GM19372 (cell line): Measurements from ENCODE around the gene VCL.

Experiments
- ATAC-seq: cut with Tn5 transposase; IDR thresholded peaks from one replicate; pipeline ENCODE4 v1.9.1; 2021; ENCODE audit warnings: mild to moderate bottlenecking, low read depth, moderate library complexity; ENCODE audit not compliant: unreplicated experiment

VCL gene

DNA sequence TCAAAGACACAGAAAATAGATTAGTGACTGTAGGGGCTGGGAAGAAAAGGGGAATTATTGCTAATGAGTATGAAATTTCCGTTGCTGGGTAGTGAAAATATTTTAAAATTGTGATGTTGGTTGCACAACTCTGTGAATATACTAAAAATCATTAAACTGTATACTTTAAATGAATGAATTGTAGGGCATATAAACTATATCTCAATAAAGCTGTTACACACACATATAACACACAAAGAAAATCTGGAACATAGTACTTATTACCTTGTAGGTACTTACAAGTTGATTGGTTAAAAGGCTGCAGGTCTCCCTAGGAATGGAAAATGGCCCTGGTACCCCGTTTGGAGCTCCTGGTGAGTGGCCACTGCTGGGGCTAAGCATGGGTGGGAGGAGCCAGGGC is 27.1 kb upstream of the VCL start:
- ATAC-seq = no peak

DNA sequence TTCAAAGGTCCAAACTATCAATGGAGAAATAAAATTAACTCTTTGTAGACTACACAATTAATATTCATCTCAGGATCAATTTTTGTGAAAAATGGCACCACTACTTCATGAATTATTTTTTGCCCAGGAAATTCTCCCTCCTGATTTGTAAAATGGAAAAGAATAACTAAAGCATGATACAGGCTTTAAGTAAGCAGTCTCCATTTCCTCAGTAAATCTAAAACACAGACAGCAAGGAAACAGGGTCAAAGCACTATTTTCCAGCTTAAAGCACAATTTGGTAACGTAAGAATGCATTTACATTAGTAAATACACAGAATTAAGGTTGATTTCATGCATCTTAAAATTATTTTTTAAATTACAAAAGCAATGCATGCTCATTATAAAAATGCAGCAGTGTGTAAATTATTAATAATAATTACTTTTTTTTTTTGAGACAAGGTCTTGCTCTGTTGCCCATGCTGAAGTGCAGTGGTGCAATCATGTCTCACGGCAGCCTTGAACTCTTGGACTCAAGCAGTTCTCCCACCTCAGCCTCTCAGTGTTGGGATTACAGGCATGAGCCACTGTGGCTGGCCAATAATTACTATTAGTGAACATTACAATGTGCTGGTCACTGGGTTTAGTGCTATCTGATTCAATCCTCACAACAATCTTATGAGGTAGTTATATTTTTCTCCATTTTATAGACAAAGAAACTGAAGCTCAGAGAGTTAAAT is 26.1 kb upstream of the VCL start:
- ATAC-seq = no peak

DNA sequence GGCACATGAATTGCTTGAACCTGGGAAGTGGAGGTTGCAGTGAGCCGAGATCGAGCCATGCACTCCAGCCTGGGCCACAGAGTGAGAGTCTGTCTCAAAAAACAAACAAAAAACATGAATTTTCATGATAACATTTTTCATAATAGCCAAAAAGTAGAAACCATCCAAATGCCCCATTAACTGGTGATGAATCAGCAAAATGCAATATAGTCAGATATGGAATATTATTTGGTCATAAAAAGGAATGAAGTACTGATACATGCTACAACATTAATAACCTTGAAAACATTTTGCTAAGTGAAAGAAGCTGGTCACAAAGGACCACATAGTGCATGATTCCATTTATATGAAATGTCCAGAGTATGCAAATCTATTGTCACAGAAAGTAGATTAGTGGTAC is 24.5 kb upstream of the VCL start:
- no peak for ATAC-seq

DNA sequence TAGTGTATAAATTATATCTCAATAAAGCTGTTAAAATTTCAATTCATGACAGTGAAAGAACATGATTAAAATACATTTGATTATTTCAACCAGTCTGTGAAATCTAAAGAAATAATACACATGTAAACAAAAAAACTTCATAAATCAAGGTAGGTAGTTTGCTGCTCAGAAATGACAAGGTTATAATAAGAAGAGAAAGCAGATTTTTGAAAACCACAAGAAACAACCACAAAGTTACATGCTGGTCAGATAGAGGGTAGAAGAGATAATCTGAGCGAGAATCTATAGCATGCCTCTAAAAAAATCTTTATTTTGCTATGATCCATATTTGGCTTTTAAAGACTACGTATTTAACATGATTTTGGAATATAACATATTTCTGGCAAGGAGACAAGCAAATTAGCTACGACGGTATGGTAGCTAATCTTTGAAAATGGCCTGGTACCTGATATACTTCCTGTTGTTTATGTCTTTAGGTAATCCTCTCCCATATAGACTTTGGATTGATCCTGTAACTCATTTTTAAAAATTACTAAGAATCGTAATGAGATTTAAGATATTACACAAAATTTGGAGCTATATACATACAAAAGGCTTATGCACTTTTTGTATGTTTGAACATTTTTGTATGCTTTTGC is 23.5 kb upstream of the VCL start:
- ATAC-seq = no peak

DNA sequence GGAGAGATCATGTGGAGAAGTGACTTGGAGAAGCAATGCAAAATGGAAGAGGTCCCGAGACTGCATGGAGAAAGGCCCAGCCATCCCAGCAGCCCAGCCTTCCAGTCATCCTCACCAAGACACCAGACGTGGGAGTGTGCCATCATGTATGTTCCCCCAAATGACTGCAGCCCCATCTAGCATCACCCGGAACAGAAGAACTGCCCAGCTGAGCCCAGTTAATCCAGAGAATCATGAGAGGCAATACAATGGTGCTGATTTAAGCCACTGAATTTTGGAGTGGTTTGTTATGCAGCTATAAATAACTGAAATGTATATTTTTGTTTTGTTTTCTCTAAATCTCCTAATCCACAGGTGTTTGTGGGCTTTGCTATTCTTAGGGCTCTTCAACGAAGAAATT is 22.5 kb upstream of the VCL start:
- no peak for ATAC-seq

DNA sequence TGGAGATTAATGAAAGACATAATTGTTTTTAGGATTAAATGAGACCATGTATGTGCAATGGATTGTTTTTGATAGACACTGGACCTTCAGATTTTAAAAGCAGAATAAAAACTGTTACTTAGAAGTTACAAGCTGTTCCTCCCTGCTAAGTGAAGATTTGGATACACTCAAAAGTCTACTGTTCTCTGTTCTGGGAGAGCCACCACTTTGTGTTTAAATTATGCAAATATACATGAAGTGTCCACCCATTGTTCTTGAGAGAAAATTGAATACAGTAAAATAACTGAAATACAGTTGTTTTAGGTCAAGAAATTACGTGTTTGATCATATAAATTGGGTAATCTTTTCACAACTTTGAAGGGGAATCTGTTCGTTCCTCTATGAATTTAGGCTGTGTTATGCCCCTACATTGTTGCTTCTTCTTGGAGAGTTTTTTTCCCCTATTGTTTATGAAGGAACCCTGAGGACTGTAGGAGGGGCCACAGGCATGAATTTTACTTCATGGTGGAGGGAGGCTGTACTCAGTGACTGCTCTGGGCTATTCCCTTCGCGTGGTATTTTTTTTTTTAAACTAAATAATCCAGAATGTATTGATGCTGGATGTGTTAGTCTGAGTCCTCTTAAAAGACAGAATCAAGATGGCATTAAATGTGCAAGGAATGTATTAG is 18.6 kb upstream of the VCL start:
- ATAC-seq = no peak

DNA sequence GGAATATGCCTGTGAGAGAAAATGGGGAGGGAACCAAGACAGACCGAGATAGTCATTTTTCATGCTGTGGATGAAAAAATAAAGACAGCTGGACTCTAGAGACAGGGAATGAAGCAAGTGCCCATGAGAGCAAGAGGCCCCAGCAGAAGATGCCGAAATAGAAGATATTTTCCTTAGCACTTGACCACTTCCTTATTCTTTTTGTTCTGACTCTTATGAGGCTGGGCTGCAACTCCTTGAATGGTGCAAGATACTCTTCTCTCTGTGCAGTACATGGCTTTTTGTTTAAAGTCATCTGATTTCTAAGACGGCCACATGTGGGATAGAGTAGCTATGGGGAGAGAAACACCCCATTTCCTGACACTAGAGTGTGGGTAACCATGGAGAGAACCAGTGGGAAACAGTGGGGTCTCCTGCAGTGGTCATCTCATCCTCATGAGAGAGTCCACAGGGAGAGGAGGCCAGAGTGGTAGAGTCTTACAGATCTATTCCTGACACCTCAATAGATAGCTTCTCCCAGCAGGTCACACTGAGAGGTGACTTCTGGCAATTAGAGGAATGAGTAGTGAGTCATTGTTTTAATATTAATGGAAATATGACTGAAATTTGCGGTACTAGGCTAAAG is 18.0 kb upstream of the VCL start:
- ATAC-seq = no peak

DNA sequence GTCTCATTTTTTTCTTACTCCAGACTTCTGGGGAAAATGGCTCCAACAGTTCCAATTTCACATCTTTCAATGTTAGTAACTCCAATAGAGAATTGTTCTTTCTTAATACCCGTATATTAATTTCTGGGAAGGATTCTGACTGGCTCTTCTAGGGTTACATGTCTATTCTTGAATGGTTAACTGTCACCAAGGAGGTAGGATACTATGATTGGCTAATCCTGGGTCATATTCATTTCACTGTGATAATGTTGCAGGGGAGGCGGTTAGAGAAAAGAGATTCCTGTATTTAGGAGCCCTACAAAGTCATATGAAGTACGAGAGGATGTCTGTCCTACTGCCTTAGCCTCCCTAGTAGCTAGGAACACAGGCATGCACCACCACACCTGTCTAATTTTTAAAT is 16.1 kb upstream of the VCL start:
- ATAC-seq = no peak

DNA sequence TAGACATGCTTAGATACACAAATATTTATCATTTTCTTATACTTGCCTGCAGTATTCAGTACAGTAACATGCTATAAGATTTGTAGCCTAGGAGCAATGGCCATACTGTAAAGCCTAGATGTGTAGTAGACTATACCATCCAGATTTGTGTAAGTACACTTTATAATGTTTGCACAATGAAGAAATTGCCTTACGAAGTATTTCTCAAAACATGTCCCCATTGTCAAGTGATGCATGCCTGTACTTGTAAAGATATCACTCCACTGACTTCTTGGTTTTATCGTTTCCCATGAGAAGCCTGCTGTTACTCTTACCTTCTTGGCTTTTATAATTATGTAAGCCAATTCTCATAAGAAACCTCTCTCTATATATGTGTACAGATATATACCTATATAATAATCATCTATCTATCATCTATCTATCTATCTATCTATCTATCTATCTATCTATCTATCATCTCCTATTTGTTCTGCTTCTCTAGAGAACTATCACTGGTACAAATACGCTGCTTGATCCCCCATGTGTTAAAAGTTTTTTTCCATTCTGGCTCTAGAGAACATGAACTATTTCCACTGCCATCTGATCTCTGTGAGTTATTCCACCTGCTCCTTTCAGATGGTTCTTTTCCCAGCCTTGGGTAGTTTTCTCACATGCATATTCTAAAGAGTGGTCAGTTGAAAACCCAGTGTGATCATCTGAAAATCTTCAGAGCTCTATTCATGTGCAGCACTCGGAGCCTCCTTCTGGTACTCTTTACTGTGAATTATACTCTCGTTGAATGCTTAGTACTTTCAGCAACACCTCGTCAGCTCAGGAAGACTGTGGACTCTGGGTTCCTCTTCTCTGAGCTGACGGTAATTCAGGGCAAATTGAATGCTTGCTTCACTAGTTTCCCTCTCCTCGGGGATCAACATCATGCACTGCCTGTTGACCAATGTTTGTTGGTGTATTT is 14.5 kb upstream of the VCL start:
- no peak for ATAC-seq

DNA sequence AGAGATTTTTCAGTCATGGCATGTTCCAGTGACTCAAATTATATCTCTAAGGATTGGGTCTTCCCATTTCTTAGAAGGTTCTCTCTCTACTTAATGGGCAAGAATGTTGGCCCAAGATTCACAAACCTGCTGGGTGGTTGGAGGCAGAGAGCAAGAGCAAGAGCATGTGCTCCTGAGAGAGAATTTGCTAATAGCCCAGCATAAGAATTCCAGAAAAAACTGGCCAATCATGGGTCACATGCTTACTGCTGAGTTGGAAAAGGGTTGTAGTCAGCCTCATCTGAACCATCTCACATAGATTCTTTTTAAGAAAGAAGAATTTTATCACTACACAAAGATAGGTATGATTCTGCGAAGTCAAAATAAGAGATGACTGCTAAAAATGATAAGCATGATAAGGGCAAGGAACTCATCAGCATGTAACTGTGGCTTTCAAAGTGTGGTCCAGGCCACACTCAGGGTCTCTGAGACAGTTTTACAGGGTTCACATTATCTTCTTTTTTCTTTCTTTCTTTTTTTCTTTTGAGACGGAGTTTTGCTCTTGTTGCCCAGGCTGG is 8.2 kb upstream of the VCL start:
- ATAC-seq = no peak

DNA sequence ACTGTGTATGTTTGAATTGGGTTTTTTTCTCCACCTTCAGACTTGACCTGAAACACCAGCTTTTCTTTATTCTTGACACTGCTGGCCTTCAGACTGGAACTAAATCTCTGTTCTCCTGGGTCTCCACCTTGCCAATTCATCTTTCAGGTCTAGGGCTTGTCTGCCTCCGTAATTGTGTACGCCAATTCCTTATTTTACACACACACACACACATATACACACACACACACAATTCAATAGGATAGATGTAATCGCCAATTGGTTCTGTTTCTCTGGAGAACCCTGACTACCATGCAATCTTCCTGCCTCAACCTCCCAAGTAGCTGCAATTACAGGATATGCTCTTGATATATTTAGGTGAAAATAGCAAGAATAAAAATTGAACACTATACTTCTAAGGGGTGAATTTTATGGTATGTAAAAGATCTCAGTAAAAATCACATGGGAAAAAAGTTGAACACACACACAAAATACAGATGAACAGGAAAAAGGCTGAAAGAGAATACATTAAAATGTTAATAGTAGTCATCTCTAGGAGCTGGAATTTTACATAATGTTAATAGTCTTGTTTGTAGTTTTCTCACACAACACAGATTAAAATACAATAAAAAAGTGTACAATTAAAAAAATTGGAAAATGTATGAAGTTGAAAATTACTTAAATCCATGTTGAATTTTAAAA is 6.6 kb upstream of the VCL start:
- no peak for ATAC-seq

DNA sequence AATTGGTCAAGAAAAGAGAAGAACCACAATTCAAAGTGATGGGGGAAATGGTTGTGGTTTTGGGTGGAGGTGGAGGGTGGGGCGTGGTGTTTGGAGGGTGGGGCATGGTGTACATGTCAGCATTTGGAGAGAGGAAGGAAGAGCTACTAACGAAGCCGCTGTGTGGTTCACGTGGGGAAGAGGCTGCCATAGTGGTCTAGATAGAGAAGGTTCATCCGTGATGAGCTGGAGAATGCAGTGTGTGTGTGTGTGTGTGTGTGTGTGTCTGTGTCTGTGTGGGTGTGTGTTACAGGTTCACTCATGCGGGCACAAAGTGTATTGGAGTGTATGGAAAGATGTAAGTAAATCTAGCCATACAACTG is 6.1 kb upstream of the VCL start:
- no peak for ATAC-seq

DNA sequence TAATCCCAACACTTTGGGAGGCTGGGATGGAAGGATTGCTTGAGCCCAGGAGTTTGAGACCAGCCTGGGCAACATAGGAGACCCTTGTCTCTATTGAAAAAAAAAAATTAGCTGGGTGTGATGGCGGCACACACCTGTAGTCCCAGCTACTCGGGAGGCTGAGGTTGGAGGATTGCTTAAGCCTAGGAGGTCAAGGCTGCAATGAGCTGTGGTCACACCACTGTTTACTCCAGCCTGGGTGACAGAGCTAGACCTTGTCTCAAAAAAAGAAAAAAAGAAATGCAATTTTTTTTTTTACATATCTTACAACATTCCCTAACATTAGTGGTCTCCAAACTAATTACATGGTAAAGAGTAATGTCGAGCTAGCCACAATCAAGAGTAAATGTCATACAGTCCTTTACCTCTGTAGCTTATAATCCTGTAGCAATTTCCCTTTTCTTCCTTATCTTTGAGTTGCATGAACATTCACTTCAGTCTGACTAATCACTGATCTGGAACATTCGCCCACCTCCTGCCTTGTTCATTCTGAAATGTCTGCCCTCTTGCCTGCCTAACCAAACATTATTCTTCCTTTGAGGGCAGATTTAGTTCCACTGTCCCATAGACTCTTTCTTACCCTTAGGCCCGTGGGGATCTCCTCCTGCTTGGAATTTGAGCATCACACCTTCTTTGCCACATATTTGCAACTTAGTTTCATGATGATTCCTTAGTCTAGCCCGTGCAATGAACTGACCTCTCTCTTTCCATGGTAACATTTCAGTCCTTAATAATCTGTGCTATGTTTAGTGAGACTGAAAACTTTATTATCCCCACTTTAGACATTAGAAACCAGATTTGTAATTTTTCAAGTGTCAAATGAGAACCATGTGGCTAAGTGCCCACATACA is 4.8 kb upstream of the VCL start:
- no peak for ATAC-seq

DNA sequence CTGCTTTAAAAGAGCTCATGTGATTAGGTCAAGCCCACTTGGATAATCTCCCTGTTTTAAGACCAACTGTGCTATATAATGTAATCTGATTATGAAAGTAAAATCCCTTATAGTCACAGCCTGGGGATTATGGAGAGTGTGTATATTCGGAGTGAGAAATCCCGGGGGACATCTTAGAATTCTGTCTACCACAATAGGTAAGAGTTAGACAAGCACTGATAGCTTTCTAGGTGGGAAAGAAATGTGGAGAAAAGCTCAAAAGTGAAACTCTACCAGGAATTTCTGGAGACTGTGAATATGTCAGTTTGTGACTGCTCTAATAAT is 2.9 kb upstream of the VCL start:
- no peak for ATAC-seq

DNA sequence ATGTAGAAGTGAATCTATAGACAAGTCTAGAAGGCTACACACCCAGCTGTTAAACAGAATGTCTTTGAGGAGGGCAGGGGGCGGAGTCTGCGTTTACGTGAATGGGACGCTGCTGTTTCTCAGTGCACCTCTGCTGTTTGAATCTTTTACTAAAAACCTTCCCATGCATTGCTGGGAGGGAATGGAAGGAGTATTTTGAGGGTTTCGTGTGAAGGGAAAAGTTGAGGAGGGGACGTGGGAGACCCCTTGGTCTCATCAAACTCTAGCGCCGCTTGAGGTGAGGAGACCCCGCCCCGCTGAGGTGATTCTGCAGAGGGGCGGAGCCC is 492 bp upstream of the VCL start:
- ATAC-seq = peak; percentile 67

DNA sequence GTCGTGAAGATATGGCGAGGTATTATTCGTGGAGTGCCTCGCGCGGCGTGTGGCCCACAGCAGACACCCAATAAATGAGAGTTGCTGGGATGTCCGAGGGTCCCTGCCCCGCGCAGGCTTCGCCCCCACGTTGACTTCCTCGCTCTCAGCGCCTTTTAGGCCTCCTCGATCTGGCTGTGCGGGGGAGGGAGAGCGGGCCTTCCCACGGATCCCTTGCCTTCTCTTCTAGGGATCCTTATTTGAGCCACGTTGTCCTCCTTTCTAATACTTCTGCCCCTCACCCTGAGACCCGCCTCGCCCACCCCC is 660 bp downstream of the VCL start:
- no peak for ATAC-seq

DNA sequence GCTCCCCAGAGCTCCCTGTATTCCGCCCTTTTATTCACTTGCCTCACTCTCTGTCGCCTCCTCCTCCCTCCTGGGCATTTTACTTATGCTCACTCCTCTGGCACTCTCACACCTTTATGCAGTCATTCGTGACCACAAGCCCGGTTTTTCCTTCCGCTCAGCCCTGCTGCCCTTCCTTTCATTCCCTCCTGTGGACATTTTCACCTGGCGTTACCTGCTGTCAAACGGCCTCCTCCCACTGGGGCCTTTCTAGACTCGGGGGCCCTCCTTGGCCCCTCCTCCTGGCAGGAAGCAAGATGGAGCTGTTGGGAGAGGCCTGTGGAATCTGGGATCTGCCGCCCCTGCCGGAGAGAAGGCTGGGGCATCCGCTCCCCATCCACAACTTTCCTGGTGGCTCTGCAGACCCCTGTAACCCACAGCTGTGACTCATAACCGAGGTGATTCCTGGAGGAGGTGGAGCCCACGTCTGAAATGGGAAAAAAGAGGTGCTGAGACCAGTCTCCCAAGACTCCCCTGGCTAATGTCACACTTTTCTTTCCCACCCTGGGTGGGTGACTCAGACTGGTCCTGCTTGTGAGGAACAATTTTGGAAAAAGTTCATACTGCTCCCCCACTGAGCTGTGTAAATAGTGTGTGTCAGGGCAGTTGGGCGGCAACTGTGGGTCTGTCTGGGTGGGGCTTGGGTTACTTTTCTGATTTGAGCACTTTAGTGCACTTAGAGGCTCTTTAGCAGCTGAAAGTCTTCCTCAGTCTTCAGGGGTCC is 1.2 kb downstream of the VCL start:
- no peak for ATAC-seq

DNA sequence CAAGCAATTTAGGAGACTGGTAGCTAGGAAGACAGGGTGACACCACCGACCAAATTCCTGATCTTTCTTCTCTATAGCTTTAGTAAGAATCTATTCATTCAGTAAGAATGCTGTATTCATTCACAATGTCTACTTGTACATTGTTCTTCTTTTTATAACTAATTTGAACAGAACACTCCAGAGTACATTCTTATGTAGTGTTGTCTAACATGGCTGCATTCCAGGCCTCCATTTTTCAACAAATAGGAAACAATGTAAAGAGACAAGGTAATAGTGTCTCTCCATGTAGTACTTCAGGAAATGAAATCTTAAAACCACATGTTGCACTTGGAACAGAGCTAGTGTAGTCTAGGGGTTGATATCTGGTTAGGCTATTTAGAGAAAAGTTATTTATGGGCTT is 1.8 kb downstream of the VCL start:
- no peak for ATAC-seq
